Cerebellar cortex (tissue), 1 donor: ENCODE data around the gene BBS7.

Source experiments
- DNase-seq: peaks from one replicate; pipeline ENCODE4 v3.0.0-alpha.2; 2015; ENCODE audit warnings: low spot score

BBS7 gene, protein sequence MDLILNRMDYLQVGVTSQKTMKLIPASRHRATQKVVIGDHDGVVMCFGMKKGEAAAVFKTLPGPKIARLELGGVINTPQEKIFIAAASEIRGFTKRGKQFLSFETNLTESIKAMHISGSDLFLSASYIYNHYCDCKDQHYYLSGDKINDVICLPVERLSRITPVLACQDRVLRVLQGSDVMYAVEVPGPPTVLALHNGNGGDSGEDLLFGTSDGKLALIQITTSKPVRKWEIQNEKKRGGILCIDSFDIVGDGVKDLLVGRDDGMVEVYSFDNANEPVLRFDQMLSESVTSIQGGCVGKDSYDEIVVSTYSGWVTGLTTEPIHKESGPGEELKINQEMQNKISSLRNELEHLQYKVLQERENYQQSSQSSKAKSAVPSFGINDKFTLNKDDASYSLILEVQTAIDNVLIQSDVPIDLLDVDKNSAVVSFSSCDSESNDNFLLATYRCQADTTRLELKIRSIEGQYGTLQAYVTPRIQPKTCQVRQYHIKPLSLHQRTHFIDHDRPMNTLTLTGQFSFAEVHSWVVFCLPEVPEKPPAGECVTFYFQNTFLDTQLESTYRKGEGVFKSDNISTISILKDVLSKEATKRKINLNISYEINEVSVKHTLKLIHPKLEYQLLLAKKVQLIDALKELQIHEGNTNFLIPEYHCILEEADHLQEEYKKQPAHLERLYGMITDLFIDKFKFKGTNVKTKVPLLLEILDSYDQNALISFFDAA

DNA sequence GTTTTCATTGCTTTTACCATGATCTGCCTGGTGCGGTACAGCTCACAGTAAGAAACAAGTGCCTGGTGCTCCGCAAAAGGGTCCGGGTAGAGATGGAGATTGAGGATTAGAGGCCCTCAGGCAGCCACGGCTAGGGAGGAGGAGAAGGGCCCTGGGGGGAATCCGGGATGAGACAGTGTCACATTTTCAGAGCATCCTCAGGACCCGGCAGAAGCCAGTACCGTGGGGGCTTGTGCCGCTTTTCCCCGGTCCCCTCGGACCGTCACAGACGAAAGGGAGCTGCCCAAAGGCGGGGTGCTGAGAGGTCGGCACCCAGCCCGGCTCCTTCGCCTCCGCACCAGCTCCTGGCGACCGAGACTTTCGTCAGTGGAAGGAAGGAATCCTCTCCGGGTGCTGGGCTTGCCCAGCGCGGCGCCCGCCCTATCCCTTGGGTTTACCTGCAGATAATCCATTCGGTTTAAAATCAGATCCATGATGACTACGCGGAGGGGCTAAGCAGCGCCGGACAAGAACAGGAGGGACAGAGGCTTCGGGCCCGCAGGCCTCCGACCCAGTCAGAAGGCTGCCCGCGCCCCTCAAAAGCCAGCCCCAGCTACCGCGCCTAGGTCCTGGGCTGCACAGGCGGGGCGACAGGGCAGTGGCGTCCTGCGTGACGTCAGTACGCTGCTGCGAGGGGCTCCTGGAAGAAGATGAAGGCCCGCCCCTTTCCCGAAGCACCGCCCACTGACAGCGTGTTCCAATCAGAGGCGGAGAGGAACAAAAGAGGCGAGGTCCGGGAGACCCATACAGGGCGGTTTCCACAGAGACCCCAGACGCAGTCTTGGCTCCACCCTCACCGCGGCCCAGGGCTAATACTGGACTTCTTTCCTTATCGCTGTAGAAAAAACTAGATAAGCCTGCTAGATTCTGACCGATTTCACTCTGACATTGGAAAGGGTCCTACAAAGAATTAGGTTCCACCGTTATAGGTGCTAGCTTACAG is at the start of gene BBS7:
Gene BBS7 (minus strand): TSS at position 634 of the 982 bp plus-strand sequence. CDS start 161 bp downstream, at position 473.
- peak; percentile 99 for DNase-seq

DNA sequence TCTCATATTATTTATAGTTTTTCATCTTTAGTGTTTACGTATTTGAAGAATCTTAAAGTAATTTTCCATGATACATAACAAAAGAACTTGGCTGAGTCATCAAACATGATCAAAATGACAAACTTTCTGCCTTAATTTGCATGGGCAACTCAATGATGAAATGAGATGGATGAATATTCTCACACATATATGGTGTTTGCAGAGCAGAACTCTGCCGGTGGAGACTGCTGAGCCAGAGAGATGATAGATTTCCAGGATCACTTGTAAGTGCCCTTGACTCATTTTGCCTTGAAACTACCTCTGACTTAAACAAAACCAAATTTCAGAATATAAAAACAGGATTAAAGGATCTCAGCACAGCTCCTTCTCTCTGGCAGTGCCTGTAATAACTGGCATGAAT is 43.4 kb upstream of the BBS7 start:
- no peak for DNase-seq

DNA sequence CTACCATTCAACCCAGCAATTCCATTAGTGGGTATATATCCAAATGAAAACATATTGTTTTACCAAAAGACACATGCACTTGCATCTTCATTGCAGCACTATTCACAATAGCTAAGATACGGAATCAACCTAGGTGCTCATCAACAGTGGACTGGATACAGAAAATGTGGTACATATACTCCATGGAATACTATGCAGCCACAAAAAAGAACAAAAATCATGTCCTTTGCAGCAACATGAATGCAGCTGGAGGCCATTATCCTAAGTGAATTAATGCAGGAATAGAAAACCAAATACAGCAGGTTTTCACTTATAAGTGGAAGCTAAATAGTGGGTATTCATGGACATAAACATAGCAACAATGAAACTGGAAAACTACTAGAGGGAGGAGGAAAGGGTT is 38.1 kb upstream of the BBS7 start:
- no peak for DNase-seq

DNA sequence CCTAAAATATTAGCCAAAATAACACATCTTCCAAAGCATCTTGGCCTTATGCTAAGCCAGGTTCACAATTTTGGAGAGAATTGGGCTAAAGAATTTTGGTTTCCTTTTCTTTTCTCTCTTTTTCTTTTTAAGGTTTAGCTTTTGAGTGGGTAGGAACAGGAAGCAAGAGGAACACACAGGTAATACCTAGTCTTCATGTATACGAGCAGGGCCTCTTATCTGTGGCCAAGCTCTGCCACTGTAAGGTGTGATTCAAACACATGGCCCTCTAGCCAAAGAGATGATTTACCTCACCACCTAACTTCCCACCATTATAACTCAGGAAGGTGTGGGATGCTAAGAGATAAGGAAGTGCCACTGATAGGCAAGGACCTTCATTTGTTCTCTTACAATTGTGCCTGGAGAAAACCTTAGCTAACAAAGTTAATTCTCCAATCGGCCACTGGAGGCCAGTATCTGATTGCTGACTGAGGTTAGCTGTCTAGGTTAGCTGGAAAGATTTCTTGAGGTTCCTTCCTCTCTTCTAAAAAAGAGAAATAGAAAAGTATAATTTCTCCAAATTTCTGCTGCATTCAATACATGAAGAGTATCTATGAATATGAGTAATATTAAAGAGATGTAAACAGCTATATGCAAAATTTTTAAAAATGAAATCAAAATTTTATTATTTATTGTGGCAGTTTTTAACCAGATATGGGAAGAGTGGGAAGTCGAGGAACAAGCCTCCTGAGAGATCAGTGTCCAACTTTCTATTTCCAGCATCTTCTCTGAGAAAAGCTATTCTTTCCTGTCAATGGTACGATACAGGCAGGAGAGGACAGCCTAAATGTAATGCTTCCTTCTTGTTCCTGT is 30.1 kb upstream of the BBS7 start:
- DNase-seq, result peak; percentile 57

DNA sequence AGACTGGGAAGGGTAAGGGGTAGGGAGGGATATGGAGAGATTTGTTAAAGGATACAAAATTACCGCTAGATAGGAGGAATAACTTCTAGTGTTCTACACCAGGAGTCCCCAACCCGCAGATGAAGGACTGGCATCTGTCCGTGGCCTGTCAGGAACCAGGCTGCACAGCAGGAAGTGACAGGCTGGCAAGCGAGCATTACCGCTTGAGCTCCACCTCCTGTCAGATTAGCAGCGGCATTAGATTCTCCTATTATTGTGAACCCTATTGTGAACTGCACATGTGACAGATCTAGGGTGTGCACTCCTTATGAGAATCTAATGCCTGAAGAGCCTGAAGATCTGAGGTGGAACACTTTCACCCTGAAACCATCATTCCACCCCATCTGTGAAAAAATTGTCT is 27.9 kb upstream of the BBS7 start:
- DNase-seq, result no peak

DNA sequence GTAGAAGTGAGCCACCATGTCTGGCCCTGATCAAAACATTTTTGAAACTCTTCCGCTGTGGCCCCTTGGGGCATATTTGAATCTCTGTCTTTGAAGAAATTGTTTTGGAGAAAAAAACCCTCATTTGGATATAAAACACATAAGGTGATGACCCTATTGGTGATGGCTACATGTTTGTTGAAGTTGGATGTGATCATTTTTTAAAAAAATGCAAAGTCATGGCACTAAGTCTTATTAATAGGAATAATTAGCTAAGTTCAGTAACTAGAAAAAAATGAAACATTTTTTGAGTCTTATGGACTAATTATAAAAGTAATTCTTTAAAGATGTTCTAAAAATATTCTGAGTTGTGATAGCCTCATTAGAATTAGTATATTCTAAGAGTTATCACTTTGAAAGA is 17.9 kb upstream of the BBS7 start:
- DNase-seq, result no peak

DNA sequence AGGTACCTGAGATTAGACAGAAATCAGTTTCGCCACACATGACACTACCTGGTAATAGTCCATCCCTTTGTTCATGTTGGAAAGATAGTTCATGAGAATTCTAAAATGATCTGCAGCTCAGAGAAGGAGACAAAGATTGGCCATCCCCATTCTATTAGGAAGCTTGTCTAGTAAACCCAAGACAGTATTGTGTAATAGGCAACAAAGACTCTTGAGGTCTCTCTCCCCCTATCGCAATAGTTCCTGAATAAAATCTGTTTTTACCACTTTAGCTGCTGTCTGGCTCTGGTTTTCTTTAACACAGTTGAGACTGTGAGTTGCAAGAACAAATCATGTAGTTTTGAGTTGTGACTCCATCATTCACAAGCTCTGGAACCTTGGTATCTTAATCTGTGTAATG is 14.8 kb upstream of the BBS7 start:
- no peak for DNase-seq

DNA sequence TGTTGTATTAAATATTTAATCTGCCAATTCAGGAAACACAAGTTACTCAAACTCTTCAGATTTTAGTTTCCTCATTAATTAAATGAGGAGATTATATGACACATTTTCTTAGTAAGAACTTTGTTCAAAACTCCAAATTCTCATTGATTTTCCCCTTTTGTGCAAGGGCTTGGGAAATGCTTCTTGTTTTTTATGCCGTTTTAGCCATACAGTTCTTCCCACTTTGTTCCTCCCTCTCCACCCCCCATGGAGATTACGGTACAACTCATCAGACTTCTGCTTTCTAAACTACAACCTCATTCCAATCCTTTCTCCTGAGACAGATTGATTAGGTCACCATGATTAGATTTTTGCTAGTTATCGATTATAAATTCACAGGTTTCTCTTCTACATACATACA is 10.9 kb upstream of the BBS7 start:
- no peak for DNase-seq

DNA sequence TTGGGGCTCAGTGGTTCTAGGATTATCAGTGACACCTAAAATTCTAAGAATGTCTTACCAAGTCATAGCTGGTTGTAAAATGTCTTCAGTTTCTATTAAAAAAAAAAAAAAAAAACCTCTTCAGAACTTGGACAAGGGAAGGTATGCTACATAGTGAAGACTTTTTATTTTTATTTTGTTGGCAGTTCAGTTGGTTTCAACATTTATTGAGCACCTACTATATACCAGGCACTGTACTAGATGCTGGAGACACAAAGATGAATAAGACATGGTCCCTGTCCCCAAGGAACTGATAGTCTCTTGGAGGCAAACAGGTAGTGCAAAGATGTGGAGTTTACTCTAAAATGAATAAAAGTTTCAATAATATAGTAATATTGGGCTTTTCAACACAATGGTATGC is 8.9 kb upstream of the BBS7 start:
- DNase-seq, result no peak

DNA sequence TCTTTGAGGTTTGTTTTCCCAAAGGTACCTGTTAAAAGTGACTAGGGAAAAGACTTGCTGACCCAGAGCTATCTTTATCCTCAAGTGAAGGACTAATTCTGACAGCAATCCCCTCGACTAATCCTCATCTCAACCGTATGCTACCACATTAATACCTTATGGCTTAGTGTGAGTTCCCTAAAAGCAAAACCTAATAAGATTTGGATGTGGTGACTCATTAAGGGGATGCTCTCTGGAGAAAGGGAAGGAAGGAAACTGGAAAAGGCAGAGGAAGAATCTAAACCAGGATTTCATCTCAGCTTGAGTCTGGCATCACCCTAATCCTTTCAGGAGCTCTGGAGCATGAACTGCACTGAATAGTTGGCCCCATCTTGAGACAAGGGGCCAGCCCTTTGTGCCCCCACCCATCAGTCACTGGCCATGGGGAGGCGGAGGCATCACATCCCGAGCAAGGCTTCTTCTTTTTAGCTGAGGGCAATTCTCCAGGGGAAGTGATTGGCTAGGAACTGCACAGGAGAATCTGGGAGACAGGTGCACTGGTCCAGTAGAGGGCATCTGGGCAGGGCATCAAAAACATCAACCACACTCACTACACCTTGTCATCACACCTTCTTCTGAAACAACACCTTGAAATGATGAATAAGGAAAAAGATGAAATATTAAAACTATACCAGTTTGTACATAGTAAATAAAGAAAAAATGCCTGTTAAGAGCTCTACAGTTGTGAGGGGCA is 6.9 kb upstream of the BBS7 start:
- DNase-seq, result no peak

DNA sequence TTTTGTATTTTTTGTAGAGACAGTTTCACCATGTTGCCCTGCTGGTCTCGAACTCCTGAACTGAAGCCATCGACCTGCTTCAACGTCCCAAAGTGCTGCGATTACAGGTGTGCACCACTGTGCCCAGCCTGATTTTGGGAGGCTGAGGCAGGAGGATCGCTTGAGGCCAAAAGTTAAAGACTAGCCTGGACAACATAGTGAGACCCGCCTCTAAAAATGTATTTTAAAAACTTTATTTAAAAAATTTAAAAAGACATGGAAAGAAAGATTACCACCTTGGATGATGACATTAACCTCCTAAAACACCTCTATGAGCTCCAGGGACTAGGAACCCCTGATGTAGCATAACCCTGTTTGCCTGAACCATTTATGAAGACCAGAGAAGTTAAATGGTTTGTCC is 5.8 kb upstream of the BBS7 start:
- no peak for DNase-seq

DNA sequence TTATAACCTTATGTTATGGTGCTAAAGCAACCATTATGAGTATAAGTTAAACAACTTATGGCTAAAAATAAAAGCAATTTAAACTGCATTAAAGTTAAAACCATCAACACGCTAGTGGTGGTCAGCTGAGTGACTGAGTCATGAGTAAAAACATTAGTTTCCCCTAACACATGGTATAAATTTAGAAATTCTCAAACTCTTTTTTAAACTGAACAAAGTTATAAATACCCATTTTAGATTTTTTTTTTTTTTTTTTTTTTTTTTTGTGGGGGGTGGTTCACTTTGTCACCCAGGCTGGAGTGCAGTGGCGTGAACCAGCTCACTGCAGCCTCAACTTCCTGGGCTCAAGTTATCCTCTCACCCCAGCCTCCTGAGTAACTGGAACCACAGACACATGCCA is 5.4 kb upstream of the BBS7 start:
- no peak for DNase-seq

DNA sequence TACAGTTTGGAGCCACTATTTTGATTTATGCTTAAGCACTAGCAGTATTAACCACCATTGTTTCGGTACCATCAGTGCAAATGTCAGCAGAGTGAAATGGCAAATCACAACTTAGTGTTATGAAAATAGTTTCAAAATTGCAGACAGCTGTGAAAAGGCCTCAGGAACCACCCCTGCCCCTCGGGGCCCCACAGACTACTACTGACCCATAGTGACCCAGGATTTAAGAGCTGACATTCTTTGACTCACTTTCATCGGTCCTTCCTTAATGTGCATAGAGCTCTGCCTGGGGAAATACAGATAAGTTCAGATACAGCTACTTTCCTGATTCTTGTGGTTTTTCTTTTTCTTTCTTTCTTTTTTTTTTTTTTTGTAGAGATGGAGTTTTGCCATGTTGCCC is 3.3 kb upstream of the BBS7 start:
- no peak for DNase-seq

DNA sequence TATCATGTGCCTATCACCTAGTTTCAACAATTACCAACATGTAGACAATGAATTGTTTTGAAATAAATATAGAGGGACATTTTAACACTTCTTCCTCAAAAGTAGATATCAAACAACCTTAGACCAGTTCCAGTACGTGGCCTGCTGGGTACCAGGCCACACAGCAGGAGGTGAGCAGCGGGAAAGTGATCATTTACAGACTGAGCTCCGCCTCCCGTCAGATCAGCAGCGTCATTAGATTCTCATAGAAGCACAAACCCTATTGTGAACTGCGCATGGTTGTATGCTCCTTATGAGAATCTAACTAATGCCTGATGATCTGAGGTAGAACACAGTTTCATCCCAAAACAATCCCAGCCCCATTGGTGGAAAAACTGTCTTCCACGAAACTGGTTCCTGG is 6.5 kb downstream of the BBS7 start:
- peak; percentile 2 for DNase-seq

DNA sequence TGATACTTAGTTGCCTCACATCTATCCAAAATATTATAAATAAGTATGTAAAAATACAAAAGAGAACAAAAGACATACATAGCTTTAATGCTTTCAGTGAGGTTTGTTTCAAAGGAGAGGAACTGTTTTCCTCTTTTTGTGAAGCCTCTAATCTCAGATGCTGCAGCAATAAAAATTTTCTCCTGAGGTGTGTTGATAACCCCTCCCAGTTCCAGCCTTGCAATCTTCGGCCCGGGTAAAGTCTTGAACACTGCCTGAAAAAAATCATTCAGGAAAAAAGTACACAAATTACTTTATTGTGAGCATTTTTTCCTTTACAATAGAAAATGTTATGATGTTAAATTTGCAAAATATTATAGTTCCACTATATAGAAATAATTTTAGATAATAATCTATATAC is 8.8 kb downstream of the BBS7 start:
- DNase-seq, result no peak

DNA sequence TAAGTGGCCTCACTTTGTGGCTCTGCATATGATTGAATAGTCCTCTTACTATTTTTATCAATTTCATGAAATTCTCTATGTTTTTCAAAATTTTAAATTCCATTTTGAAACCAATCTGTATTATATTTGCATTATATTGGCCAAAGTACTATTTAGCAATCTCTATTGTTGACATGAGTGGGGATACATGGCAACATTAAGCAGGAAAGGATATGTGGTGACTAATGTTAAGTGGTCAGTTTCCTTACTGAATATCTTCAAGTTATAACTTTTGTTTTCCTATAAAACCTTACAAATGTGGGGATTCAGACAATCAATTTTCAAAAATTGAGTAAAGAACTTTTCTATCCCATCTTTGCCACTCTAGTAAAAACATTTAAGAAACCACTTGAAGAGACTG is 10.2 kb downstream of the BBS7 start:
- DNase-seq, result no peak

DNA sequence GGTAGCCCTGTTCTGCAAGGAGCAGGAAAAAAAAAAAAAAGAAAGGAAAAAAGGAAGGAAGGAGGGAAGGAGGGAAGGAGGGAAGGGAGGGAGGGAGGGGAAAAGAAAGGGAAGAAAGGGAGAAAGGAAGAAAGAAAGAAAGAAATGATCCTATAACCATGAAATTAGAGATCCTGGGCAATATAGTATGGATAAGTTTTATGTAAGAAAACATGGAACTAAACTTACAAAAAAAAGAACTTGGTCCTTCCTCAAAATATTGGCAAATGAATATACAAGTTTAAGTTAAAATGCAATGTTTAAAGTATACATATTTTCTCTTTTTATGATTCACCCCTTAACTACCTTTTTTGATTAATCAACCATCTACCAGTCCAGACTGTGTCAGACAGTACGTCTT is 18.9 kb downstream of the BBS7 start:
- no peak for DNase-seq

DNA sequence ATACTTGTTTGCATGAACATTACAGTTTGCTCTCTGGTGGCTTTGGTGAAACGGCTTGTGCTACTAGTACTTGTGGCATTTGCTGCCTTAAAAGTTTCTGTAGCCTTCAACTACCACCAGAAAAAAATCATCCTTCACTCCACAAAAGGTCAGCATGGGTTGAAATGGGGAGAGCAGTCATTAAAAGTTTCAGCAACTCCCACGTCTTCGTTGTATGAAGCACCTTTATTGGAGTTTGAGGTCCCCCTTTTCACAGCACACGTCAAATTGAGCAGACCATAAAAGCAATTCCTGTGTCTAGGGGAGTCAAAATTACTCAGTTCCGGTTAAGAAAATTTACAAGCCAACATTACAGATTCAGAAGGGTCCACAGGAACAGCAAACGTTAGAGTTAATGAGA is 23.6 kb downstream of the BBS7 start:
- no peak for DNase-seq

DNA sequence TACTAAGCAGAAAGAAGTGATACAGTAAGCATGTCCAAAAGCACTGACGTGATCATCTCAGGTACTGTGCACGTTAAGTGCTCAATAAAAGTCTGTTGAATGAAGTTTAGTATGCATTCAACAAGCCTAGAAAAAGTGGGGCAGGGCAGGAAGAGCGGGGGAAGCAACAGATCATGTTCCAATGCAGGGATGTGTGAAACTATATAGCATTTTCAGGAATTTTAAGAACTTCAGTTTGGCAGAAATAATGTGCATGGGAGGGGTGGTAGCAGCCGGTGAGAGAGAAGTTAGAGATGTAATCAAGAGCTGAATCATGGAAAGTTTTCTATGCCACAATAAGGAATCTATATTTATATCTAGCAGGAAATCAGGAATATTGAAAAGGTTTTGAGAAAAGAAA is 27.4 kb downstream of the BBS7 start:
- DNase-seq, result no peak

DNA sequence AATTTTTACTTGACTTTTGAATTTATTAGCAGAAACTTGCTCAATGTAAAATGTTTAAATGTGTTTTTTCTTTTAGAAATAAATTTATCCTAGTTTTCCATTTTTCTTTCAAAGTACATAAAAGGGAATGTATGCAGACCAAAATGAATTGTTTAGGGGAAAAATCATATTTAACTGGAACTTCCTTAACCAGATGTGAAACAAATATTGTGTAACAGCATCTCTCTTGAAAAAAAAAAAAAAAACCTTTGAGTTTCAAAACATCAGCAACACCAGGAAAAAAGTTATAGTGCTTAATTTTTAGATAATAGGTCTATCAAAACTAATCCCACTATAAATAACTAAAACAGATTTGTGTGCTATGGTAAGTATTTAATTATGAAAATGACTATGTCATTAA is 32.1 kb downstream of the BBS7 start:
- no peak for DNase-seq

DNA sequence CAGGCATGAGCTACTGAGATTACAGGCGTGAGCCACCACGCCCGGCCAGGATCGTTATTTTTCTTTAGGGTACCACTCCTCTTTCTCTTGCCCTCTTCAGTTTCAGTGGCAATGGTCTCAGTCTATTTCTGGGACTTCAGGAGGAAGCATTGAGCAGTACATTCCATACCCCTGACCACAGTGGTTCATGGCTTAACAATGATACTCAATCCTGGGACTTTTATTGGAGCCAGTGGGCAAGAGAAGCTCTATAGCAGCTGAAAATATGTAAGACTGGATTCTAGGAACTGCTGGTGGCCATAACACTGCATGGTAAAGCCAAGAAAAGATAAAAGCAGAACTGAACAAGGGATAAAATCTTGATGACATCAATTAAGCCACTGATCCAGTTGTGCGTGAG is 40.8 kb downstream of the BBS7 start:
- DNase-seq, result no peak
